ENCODE measurements around the gene ALDH1L1. TPM values are rescaled to one million over a fixed set of nuclear protein-coding genes. Genes with fewer than 3 reads are reported as not detected.

Gene ALDH1L1
- total RNA-seq, 1 donor from 2014 or later: 3.3 TPM

GRCh38 chr3:126133606-126134005 lies 46.8 kb downstream of the ALDH1L1 start:
- intact Hi-C loops (cut with DNase I): no loop called here
- DNase-seq (peak; percentile 61), ATAC-seq (no peak)
- TF ChIP-seq CTCF (IDR thresholded peaks at IDR 0.05): no peak
- Histone ChIP-seq H3K36me3 (no peaks in the 10 kb centered on the region), H3K27me3 (no peaks in the 10 kb centered on the region), H3K27ac (no peak overlapping the region), H3K4me1 (peaks cover 10% of the 10 kb centered on the region), H3K4me3 (no peak overlapping the region), H3K9me3 (no peaks in the 10 kb centered on the region)

- intact Hi-C loops (cut with DNase I): no loop called here
- Histone ChIP-seq H3K4me3 (no peak overlapping the region), H3K36me3 (no peaks in the 10 kb centered on the region), H3K27ac (no peak overlapping the region), H3K9me3 (no peaks in the 10 kb centered on the region), H3K27me3 (no peaks in the 10 kb centered on the region), H3K4me1 (peaks cover 10% of the 10 kb centered on the region)
- TF ChIP-seq CTCF (IDR thresholded peaks at IDR 0.05): no peak
- DNase-seq: peak; percentile 48
- no peak for ATAC-seq
Measured at GRCh38 chr3:126132751-126133511, 47.5 kb downstream of the ALDH1L1 start.

- H3K27ac ChIP-seq: no peak overlapping the region
- TF ChIP-seq CTCF (IDR thresholded peaks at IDR 0.05): no peak
- H3K4me1 ChIP-seq: peaks cover 10% of the 10 kb centered on the region
- no peak for ATAC-seq
- no peak overlapping the region for H3K4me3 ChIP-seq
- DNase-seq: peak; percentile 42
- H3K36me3 ChIP-seq: no peaks in the 10 kb centered on the region
- intact Hi-C loops (cut with DNase I): no loop called here
- H3K27me3 ChIP-seq: no peaks in the 10 kb centered on the region
- H3K9me3 ChIP-seq: no peaks in the 10 kb centered on the region
Measured at GRCh38 chr3:126131881-126132750, 48.3 kb downstream of the ALDH1L1 start.

- no peak for TF ChIP-seq CTCF (IDR thresholded peaks at IDR 0.05)
- Histone ChIP-seq H3K36me3 (no peaks in the 10 kb centered on the region), H3K9me3 (no peaks in the 10 kb centered on the region), H3K4me3 (no peak overlapping the region), H3K27ac (no peak overlapping the region), H3K4me1 (peaks cover 10% of the 10 kb centered on the region), H3K27me3 (no peaks in the 10 kb centered on the region)
- intact Hi-C loops (cut with DNase I): no loop called here
- peak; percentile 58 for DNase-seq
- no peak for ATAC-seq
Measured at GRCh38 chr3:126130981-126131745, 49.2 kb downstream of the ALDH1L1 start.

GRCh38 chr3:126130081-126130855 lies 50.1 kb downstream of the ALDH1L1 start:
- Histone ChIP-seq H3K27ac (no peak overlapping the region), H3K36me3 (no peaks in the 10 kb centered on the region), H3K27me3 (no peaks in the 10 kb centered on the region), H3K9me3 (no peaks in the 10 kb centered on the region), H3K4me1 (peaks cover 10% of the 10 kb centered on the region), H3K4me3 (no peak overlapping the region)
- no peak for TF ChIP-seq CTCF (IDR thresholded peaks at IDR 0.05)
- intact Hi-C loops (cut with DNase I): no loop called here
- peak; percentile 60 for DNase-seq
- ATAC-seq: peak; percentile 2
